GM23338 (cell line): ENCODE results near the gene IQSEC3. TPM values are rescaled to one million over a fixed set of nuclear protein-coding genes. Genes with fewer than 3 reads are reported as not detected.

Source experiments
- ATAC-seq: fragments of 200-7000 bp; cut with Tn5 transposase; 3 replicates; pipeline ENCODE4 v1.9.1; 2020
- DNase-seq: peaks from one replicate; pipeline ENCODE4 v3.0.0-alpha.2; 2015; ENCODE audit warnings: low spot score
- H2AFZ ChIP-seq: fragments of 200-600 bp; sonication (generic); 2 replicates; pipeline ENCODE4 v1.8.0; 2016; ENCODE audit warnings: antibody characterized with exemption, mild to moderate bottlenecking, moderate library complexity
- H3F3A ChIP-seq: fragments of 200-600 bp; sonication (generic); replicated peaks from 2 replicates; pipeline ENCODE4 v1.8.0; 2017; ENCODE audit warnings: antibody characterized with exemption, mixed run types, low read depth
- H3K27ac ChIP-seq: fragments of 200-600 bp; sonication (generic); 2 replicates; pipeline ENCODE4 v1.6.1; 2016; ENCODE audit warnings: low read depth
- H3K27me3 ChIP-seq: fragments of 200-600 bp; sonication (generic); 2 replicates; pipeline ENCODE4 v1.8.0; 2016; ENCODE audit warnings: mild to moderate bottlenecking, mixed run types, moderate library complexity; ENCODE audit not compliant: insufficient read depth
- H3K36me3 ChIP-seq: fragments of 200-600 bp; sonication (generic); 2 replicates; pipeline ENCODE4 v1.8.0; 2016; ENCODE audit warnings: mild to moderate bottlenecking; ENCODE audit not compliant: insufficient read depth
- H3K4me1 ChIP-seq: fragments of 200-600 bp; sonication (generic); 2 replicates; pipeline ENCODE4 v1.8.0; 2016; ENCODE audit warnings: mild to moderate bottlenecking, moderate library complexity; ENCODE audit not compliant: insufficient read depth
- H3K4me2 ChIP-seq: fragments of 200-600 bp; sonication (generic); 2 replicates; pipeline ENCODE4 v1.7.1; 2017; ENCODE audit warnings: mixed run types
- H3K4me3 ChIP-seq: fragments of 200-600 bp; sonication (generic); 2 replicates; pipeline ENCODE4 v1.6.1; 2016; ENCODE audit warnings: mixed run types
- H3K79me2 ChIP-seq: fragments of 200-600 bp; sonication (generic); replicated peaks from 2 replicates; pipeline ENCODE4 v1.8.0; 2017; ENCODE audit warnings: mild to moderate bottlenecking; ENCODE audit not compliant: insufficient read depth
- H3K9me2 ChIP-seq: fragments of 200-600 bp; sonication (generic); 2 replicates; pipeline ENCODE4 v1.8.0; 2017; ENCODE audit not compliant: insufficient read depth
- H4K20me1 ChIP-seq: fragments of 200-600 bp; sonication (generic); replicated peaks from 2 replicates; pipeline ENCODE4 v1.8.0; 2017; ENCODE audit warnings: mild to moderate bottlenecking; ENCODE audit not compliant: insufficient read depth
- H3K27ac Mint-ChIP-seq: 2 replicates; pipeline ENCODE4 v1.8.0; 2020; ENCODE audit warnings: inconsistent platforms, mild to moderate bottlenecking, moderate library complexity, mixed read lengths
- H3K27me3 Mint-ChIP-seq: 3 replicates; pipeline ENCODE4 v1.8.0; 2022; ENCODE audit warnings: low read depth, mild to moderate bottlenecking, moderate library complexity, mixed read lengths, inconsistent platforms; ENCODE audit not compliant: insufficient read depth, poor library complexity
- H3K36me3 Mint-ChIP-seq: 3 replicates; pipeline ENCODE4 v1.8.0; 2021; ENCODE audit warnings: low read depth, mild to moderate bottlenecking, inconsistent platforms, moderate library complexity, mixed read lengths
- H3K4me1 Mint-ChIP-seq: 3 replicates; pipeline ENCODE4 v1.8.0; 2020; ENCODE audit warnings: mild to moderate bottlenecking, inconsistent platforms, mixed read lengths
- H3K4me3 Mint-ChIP-seq: 3 replicates; pipeline ENCODE4 v1.8.0; 2021; ENCODE audit warnings: moderate library complexity, mild to moderate bottlenecking, inconsistent platforms, mixed read lengths
- H3K9me3 Mint-ChIP-seq: 3 replicates; pipeline ENCODE4 v1.8.0; 2020; ENCODE audit warnings: moderate library complexity, mild to moderate bottlenecking, inconsistent platforms, mixed read lengths
- CREB1 ChIP-seq: fragments of 250-450 bp; sonication (Bioruptor Pico); IDR thresholded peaks from 2 replicates; pipeline ENCODE4 v1.5.0; 2020; ENCODE audit warnings: low read depth, mild to moderate bottlenecking, moderate library complexity
- CTCF ChIP-seq, 2 experiments: fragments of 200-600 bp in 1 of 2; sonication (generic) in 1 of 2; conservative IDR thresholded peaks; 2 replicates each; pipeline versions ENCODE4 v1.5.1 to v1.6.1; 2016 to 2017; ENCODE audit warnings: antibody characterized with exemption in 2 of 2, low read depth in 2 of 2, mild to moderate bottlenecking in 2 of 2, moderate library complexity in 1 of 2
- ETS1 ChIP-seq: IDR thresholded peaks from 2 replicates; pipeline ENCODE4 v1.6.1; 2016; ENCODE audit warnings: antibody characterized with exemption
- EZH2 ChIP-seq: fragments of 200-600 bp; sonication (generic); IDR thresholded peaks from one replicate; pipeline ENCODE4 v1.8.0; 2017; ENCODE audit warnings: antibody characterized with exemption, mild to moderate bottlenecking, low read depth; ENCODE audit not compliant: unreplicated experiment
- POLR2AphosphoS5 ChIP-seq: IDR thresholded peaks from 2 replicates; pipeline ENCODE4 v1.6.1; 2016; ENCODE audit warnings: antibody characterized with exemption, low read depth
- REST ChIP-seq: IDR thresholded peaks from one replicate; pipeline ENCODE4 v1.6.1; 2018; ENCODE audit warnings: antibody characterized with exemption; ENCODE audit not compliant: unreplicated experiment
- STAT1 ChIP-seq: IDR thresholded peaks from one replicate; pipeline ENCODE4 v1.6.1; 2016; ENCODE audit warnings: antibody characterized with exemption; ENCODE audit not compliant: unreplicated experiment
- ZNF114 ChIP-seq: fragments of 250-450 bp; sonication (Bioruptor Pico); IDR thresholded peaks from 2 replicates; pipeline ENCODE4 v1.5.0; 2020; ENCODE audit warnings: mild to moderate bottlenecking, moderate library complexity
- ZNF331 ChIP-seq: fragments of 250-450 bp; sonication (Bioruptor Pico); IDR thresholded peaks from 2 replicates; pipeline ENCODE4 v1.5.0; 2020; ENCODE audit warnings: low read depth, mild to moderate bottlenecking, moderate library complexity
- polyA plus RNA-seq: library from polyadenylated mRNA; unstranded; fragments of >200 nt; fragmentation: Nextera tagmentation; extraction: Ambion mirVana; gene quantifications from 2 replicates; pipeline ENCODE4 v1.2.1, GENCODE V29; 2016
- total RNA-seq: library from RNA; depleted of rRNA; stranded (reverse); fragments of >200 nt; shearing (Covaris generic); gene quantifications from 2 replicates; pipeline ENCODE4 v1.2.3, GENCODE V29; 2014

IQSEC3 gene
- total and polyA plus RNA-seq, 2 experiments from 2014 or later: 2.1 to 3.6 TPM

- TF ChIP-seq CREB1 (CRISPR knock-in tag): 0 out of 2 replicates have a peak, but pooled peaks have one; percentile 12
- TF ChIP-seq EZH2: no peak
- TF ChIP-seq ZNF331: no peak
- 0 out of 2 replicates have a peak, but pooled peaks have one; percentile 18 for TF ChIP-seq ETS1
- no peak for TF ChIP-seq STAT1
- TF ChIP-seq POLR2AphosphoS5: no peak
- peak; percentile 88 to 97 for TF ChIP-seq CTCF (conservative IDR thresholded peaks at IDR 0.05; ENCODE audit: low read depth in 2 of 2)
- TF ChIP-seq ZNF114 (CRISPR knock-in tag): no peak
- no peak for TF ChIP-seq REST
- Histone ChIP-seq H3K79me2 (no peaks in the 10 kb centered on the region), H3K4me3 (peak overlapping the region; percentile 44; the same call in 1 of the 2 replicates), H3F3A (no peaks in the 10 kb centered on the region), H3K27ac (no peak overlapping the region), H3K4me1 (peaks cover 8% of the 10 kb centered on the region), H4K20me1 (no peaks in the 10 kb centered on the region), H2AFZ (peak overlapping the region; percentile 97), H3K4me2 (peak overlapping the region; percentile 65; the same call in 1 of the 2 replicates), H3K36me3 (no peaks in the 10 kb centered on the region), H3K27me3 (no peaks in the 10 kb centered on the region), H3K9me2 (no peaks in the 10 kb centered on the region)
- Mint-ChIP-seq H3K27me3 (peaks cover 15% of the 10 kb centered on the region), H3K27ac (no peak overlapping the region), H3K4me3 (no peak overlapping the region), H3K4me1 (peaks cover 10% of the 10 kb centered on the region), H3K36me3 (no peaks in the 10 kb centered on the region; the same call in 2 of the 3 replicates), H3K9me3 (no peaks in the 10 kb centered on the region)
- peak; percentile 98 for ATAC-seq
- peak; percentile 96 for DNase-seq
Measured at GRCh38 chr12:219891-220352, 153.4 kb downstream of the IQSEC3 start.
